ENCODE results near the gene ABHD2.

Gene ABHD2

GRCh38 chr15:89111352-89111751 is 23.1 kb downstream of the ABHD2 start:
- CTCF ChIA-PET: interaction anchor here (0.9 kb wide), 1 partner anchor 23 kb away, joined by 4 read pairs; the partner anchor contains the start of gene ABHD2
- POLR2A ChIA-PET: interaction anchor here (2.4 kb wide), 1 partner anchor 23 kb away, joined by 12 read pairs; the partner anchor contains the start of gene ABHD2
- TF ChIP-seq PKNOX1 (IDR thresholded peaks at IDR 0.05) (no peak), TARDBP (IDR thresholded peaks at IDR 0.05) (no peak), L3MBTL2 (conservative IDR thresholded peaks at IDR 0.05) (no peak), CTBP1 (IDR thresholded peaks at IDR 0.05; ENCODE audit: borderline replicate concordance) (no peak), FOXM1 (IDR thresholded peaks at IDR 0.05; ENCODE audit: borderline replicate concordance) (no peak), ZNF384 (IDR thresholded peaks at IDR 0.05) (no peak), HDGF (IDR thresholded peaks at IDR 0.05; ENCODE audit: borderline replicate concordance) (no peak), NFRKB (IDR thresholded peaks at IDR 0.05) (no peak), ELF4 (IDR thresholded peaks at IDR 0.05) (no peak), ARNT (IDR thresholded peaks at IDR 0.05) (no peak), FOXA1 (IDR thresholded peaks at IDR 0.05) (no peak), BHLHE40 (IDR thresholded peaks at IDR 0.05; ENCODE audit: borderline replicate concordance) (no peak)
- no peak for DNase-seq (ENCODE audit: extremely low spot score)

- ChIA-PET POLR2A (interaction anchor here (2.4 kb wide), 1 partner anchor 23 kb away, joined by 12 read pairs; the partner anchor contains the start of gene ABHD2), CTCF (interaction anchor here (0.6 to 0.9 kb wide), 3 partner anchors 11 to 650 kb away, joined by 3 to 5 read pairs (median 3); no protein-coding TSS in a partner anchor)
- TF ChIP-seq SUZ12 (IDR thresholded peaks at IDR 0.05) (no peak), SP1 (IDR thresholded peaks at IDR 0.05) (no peak), PKNOX1 (IDR thresholded peaks at IDR 0.05) (no peak), LEF1 (IDR thresholded peaks at IDR 0.05; ENCODE audit: borderline replicate concordance) (no peak), NFRKB (IDR thresholded peaks at IDR 0.05) (no peak), ZNF384 (IDR thresholded peaks at IDR 0.05) (no peak), FOXK2 (IDR thresholded peaks at IDR 0.05) (no peak), CTBP1 (IDR thresholded peaks at IDR 0.05; ENCODE audit: borderline replicate concordance) (no peak), FOXA1 (IDR thresholded peaks at IDR 0.05) (no peak), ARNT (IDR thresholded peaks at IDR 0.05) (no peak), BHLHE40 (IDR thresholded peaks at IDR 0.05; ENCODE audit: borderline replicate concordance) (no peak), FOXM1 (IDR thresholded peaks at IDR 0.05; ENCODE audit: borderline replicate concordance) (no peak), HDGF (IDR thresholded peaks at IDR 0.05; ENCODE audit: borderline replicate concordance) (no peak), TARDBP (IDR thresholded peaks at IDR 0.05) (no peak)
Observed at GRCh38 chr15:89111961-89112340, 23.7 kb downstream of the ABHD2 start.

GRCh38 chr15:89112341-89112971 is 24.2 kb downstream of the ABHD2 start:
- no peak for DNase-seq (ENCODE audit: extremely low spot score)
- ChIA-PET CTCF (interaction anchor here (0.6 to 1.2 kb wide), 6 partner anchors 11 to 650 kb away, joined by 3 to 6 read pairs (median 3); no protein-coding TSS in a partner anchor), POLR2A (interaction anchor here (2.4 kb wide), 1 partner anchor 24 kb away, joined by 12 read pairs; the partner anchor contains the start of gene ABHD2)
- TF ChIP-seq NFRKB (IDR thresholded peaks at IDR 0.05): no peak
- no peak for TF ChIP-seq FOXA1 (IDR thresholded peaks at IDR 0.05)

More at GRCh38 chr15:89111961-89112340, 23.7 kb downstream of the ABHD2 start:
- DNase-seq (ENCODE audit: extremely low spot score): no peak

- no peak for DNase-seq (ENCODE audit: extremely low spot score)
- POLR2A ChIA-PET: interaction anchor here (2.4 kb wide), 1 partner anchor 25 kb away, joined by 12 read pairs; the partner anchor contains the start of gene ABHD2
Observed at GRCh38 chr15:89113296-89114024, 25.2 kb downstream of the ABHD2 start.

GRCh38 chr15:89114990-89115389 is 26.7 kb downstream of the ABHD2 start:
- POLR2A ChIA-PET: interaction anchor here (0.7 to 0.9 kb wide), 3 partner anchors 10 to 18 kb away, joined by 3 to 5 read pairs (median 4); no protein-coding TSS in a partner anchor
- TF ChIP-seq ARNT (IDR thresholded peaks at IDR 0.05): no peak
- no peak for TF ChIP-seq FOXA1 (IDR thresholded peaks at IDR 0.05)
- TF ChIP-seq CTBP1 (IDR thresholded peaks at IDR 0.05; ENCODE audit: borderline replicate concordance): no peak
- TF ChIP-seq SUZ12 (IDR thresholded peaks at IDR 0.05): no peak
- TF ChIP-seq NFRKB (IDR thresholded peaks at IDR 0.05): no peak
- TF ChIP-seq L3MBTL2 (conservative IDR thresholded peaks at IDR 0.05): no peak
- no peak for TF ChIP-seq BHLHE40 (IDR thresholded peaks at IDR 0.05; ENCODE audit: borderline replicate concordance)
- no peak for TF ChIP-seq HDGF (IDR thresholded peaks at IDR 0.05; ENCODE audit: borderline replicate concordance)
- TF ChIP-seq TARDBP (IDR thresholded peaks at IDR 0.05): no peak
- TF ChIP-seq ELF4 (IDR thresholded peaks at IDR 0.05): no peak
- TF ChIP-seq PKNOX1 (IDR thresholded peaks at IDR 0.05): no peak
- TF ChIP-seq FOXK2 (IDR thresholded peaks at IDR 0.05): no peak
- TF ChIP-seq ZNF384 (IDR thresholded peaks at IDR 0.05): no peak
- CTCF ChIA-PET: interaction anchor here (0.6 to 2.1 kb wide), 3 partner anchors 18 to 355 kb away, joined by 3 to 6 read pairs (median 3); no protein-coding TSS in a partner anchor
- no peak for DNase-seq (ENCODE audit: extremely low spot score)

More at GRCh38 chr15:89113296-89114024, 25.2 kb downstream of the ABHD2 start:
- CTCF ChIA-PET: interaction anchor here (1.0 to 2.1 kb wide), 4 partner anchors 14 to 58 kb away, joined by 3 to 6 read pairs (median 4); no protein-coding TSS in a partner anchor
- TF ChIP-seq HDGF (IDR thresholded peaks at IDR 0.05; ENCODE audit: borderline replicate concordance) (no peak), BHLHE40 (IDR thresholded peaks at IDR 0.05; ENCODE audit: borderline replicate concordance) (no peak), SUZ12 (IDR thresholded peaks at IDR 0.05) (no peak), TARDBP (IDR thresholded peaks at IDR 0.05) (no peak), PKNOX1 (IDR thresholded peaks at IDR 0.05) (no peak), CTBP1 (IDR thresholded peaks at IDR 0.05; ENCODE audit: borderline replicate concordance) (no peak), LEF1 (IDR thresholded peaks at IDR 0.05; ENCODE audit: borderline replicate concordance) (no peak), ARNT (IDR thresholded peaks at IDR 0.05) (no peak), FOXK2 (IDR thresholded peaks at IDR 0.05) (no peak), ELF4 (IDR thresholded peaks at IDR 0.05) (no peak), FOXM1 (IDR thresholded peaks at IDR 0.05; ENCODE audit: borderline replicate concordance) (no peak), SP1 (IDR thresholded peaks at IDR 0.05) (no peak), NFRKB (IDR thresholded peaks at IDR 0.05) (no peak), L3MBTL2 (conservative IDR thresholded peaks at IDR 0.05) (no peak)
